IPS-18c (cell line): ENCODE measurements around the gene NPIPA5.
"Not testable (repeated sequence)": the region's sequence is repeated elsewhere in the genome, so short reads cannot be mapped to it uniquely, and the experiment has no call there.

ENCODE experiments used
- H3K4me3 ChIP-seq: 2 replicates; pipeline ENCODE4 v1.7.0; 2013; ENCODE audit warnings: low read depth, mild to moderate bottlenecking, low read length, moderate library complexity; ENCODE audit not compliant: insufficient read depth
- H3K9me3 ChIP-seq: one replicate; pipeline ENCODE4 v1.6.1; 2013; ENCODE audit warnings: mild to moderate bottlenecking, low read length, moderate library complexity; ENCODE audit not compliant: control insufficient read depth, insufficient read depth

NPIPA5 gene

GRCh38 chr16:15378194-15378593 is at the start of gene NPIPA5:
NPIPA5 (minus strand) TSS chr16:15378294; CDS start chr16:15378294, 0 bp downstream.
- not testable (repeated sequence) for H3K4me3 ChIP-seq

GRCh38 chr16:15427648-15428239 is 49.6 kb upstream of the NPIPA5 start:
- no peaks in the 10 kb centered on the region for H3K9me3 ChIP-seq
- H3K4me3 ChIP-seq = no peak overlapping the region

More at GRCh38 chr16:15378194-15378593, at the start of gene NPIPA5:
- not testable (repeated sequence) for H3K9me3 ChIP-seq

DNA sequence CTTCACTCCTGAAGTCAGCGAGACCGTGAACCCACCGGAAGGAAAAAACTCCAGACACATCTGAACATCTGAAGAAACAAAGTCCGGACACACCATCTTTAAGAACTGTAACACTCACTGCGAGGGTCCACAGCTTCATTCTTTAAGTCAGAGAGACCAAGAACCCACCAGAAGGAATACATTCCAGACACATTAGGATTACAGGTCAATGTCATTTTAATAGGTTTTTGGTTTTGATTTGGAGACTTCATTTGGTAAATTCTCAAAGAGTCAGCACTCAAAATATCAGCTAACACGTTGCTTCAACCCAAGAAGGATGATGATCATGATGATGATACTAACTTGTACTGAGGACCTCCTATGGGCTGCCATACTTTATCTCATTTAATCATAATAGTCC is 48.7 kb upstream of the NPIPA5 start:
- Histone ChIP-seq H3K4me3 (no peak overlapping the region), H3K9me3 (no peaks in the 10 kb centered on the region)

GRCh38 chr16:15425861-15426260 is 47.8 kb upstream of the NPIPA5 start:
- Histone ChIP-seq H3K9me3 (no peaks in the 10 kb centered on the region), H3K4me3 (no peak overlapping the region)

GRCh38 chr16:15422222-15422621 is 44.1 kb upstream of the NPIPA5 start:
- no peak overlapping the region for H3K4me3 ChIP-seq
- no peaks in the 10 kb centered on the region for H3K9me3 ChIP-seq

DNA sequence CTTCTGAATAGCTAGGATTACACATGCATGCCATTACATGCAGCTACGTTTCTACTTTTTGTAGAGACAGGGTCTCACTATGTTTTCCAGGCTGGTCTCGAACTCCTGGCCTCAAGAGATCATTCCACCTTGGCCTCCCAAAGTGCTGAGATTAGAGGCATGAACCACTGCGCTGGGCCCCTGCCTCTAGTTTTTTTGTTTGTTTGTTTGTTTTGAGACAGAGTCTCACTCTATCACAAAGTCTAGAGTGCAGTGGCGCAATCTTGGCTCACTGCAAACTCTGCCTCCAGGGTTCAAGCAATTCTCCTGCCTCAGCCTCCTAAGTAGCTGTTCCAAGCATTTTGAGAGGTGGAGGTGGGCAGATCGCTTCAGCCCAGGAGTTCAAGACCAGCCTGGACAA is 43.6 kb upstream of the NPIPA5 start:
- H3K9me3 ChIP-seq, H3K4me3 ChIP-seq: not testable (repeated sequence)

- Histone ChIP-seq H3K4me3 (no peak overlapping the region), H3K9me3 (no peaks in the 10 kb centered on the region)
Observed at GRCh38 chr16:15418206-15418605, 40.1 kb upstream of the NPIPA5 start.

DNA sequence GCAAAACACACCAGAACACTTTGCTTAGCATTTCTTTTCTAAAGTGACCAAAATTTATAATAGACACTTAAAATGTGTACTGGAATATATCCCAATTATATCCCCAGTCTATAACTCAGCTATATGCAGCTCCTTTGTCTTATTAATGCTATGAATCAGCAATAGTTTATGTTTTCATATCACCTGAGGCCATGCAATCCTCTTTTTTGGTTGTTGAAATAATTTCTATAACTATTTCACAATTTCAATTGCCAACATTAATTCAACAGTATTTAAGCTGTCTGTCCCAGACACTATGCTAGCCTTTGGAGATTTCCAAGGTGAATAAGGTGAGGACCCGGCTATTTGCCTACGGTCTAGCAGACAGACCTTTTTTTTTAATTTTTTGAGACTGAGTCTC is 39.1 kb upstream of the NPIPA5 start:
- no peaks in the 10 kb centered on the region for H3K9me3 ChIP-seq
- H3K4me3 ChIP-seq = no peak overlapping the region

- no peak overlapping the region for H3K4me3 ChIP-seq
- H3K9me3 ChIP-seq = no peaks in the 10 kb centered on the region
Observed at GRCh38 chr16:15415511-15415985, 37.5 kb upstream of the NPIPA5 start.

DNA sequence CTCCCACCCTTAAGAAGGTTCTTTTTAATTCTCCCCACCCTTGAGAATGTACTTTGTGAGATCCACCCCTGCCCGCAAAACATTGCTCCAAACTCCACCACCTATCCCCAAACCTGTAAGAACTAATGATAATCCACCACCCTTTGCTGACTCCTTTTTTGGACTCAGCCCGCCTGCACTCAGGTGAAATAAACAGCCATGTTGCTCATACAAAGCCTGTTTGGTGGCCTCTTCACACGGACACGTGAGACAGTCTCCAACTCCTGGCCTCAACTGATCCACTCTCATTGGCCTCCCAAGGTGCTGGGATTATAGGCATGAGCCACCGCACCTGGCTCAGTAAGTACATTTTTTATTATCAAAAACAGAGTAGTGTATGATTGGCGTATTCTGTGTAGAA is 31.4 kb upstream of the NPIPA5 start:
- not testable (repeated sequence) for H3K4me3 ChIP-seq, H3K9me3 ChIP-seq

- H3K4me3 ChIP-seq, H3K9me3 ChIP-seq: not testable (repeated sequence)
Observed at GRCh38 chr16:15407756-15408155, 29.7 kb upstream of the NPIPA5 start.

- Histone ChIP-seq H3K9me3 (peaks cover 4% of the 10 kb centered on the region), H3K4me3 (no peak overlapping the region)
Observed at GRCh38 chr16:15404792-15405191, 26.7 kb upstream of the NPIPA5 start.

GRCh38 chr16:15404091-15404490 is 26.0 kb upstream of the NPIPA5 start:
- H3K9me3 ChIP-seq, H3K4me3 ChIP-seq: not testable (repeated sequence)

- Histone ChIP-seq H3K9me3 (peaks cover under 1% of the 10 kb centered on the region), H3K4me3 (no peak overlapping the region)
Observed at GRCh38 chr16:15403392-15403995, 25.4 kb upstream of the NPIPA5 start.

- Histone ChIP-seq H3K9me3 (no peaks in the 10 kb centered on the region), H3K4me3 (no peak overlapping the region)
Observed at GRCh38 chr16:15401972-15402371, 23.9 kb upstream of the NPIPA5 start.

DNA sequence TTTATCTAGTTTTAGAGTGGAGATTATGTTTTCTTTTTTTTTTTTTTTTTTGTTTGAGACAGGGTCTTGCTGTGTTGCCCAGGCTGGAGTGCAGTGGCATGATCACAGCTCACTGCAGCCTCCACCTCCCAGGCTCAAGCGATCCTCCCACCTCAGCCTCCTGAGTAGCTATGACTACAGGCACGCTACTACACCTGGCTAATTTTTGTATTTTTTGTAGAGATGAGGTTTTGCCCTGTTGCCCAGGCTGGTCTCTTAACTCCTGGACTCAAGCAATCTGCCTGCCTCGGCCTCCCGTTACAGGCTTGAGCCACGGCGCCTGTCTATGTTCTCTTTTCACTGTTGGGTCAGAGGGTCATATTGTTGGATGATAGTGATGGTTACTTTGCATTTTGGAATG is 22.2 kb upstream of the NPIPA5 start:
- not testable (repeated sequence) for H3K4me3 ChIP-seq, H3K9me3 ChIP-seq

DNA sequence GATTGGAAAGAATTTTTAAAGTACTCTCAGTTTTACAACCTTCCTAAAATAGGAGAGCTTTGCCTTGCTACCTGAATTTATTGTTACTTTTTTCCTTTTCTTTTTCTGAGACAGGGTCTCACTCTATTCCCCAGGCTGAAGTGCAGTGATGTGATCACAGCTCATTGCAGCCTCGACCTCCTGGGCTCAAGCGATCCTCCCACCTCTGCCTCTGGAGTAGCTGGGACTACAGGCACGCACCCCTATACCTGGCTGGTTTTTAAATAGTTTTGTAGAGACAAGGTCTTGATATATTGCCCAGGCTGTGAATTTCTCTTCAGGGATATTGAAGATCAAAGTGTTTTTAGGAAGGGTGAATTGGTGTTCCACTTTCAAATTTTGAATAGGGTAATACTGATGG is 21.2 kb upstream of the NPIPA5 start:
- H3K9me3 ChIP-seq = no peaks in the 10 kb centered on the region
- H3K4me3 ChIP-seq = no peak overlapping the region

DNA sequence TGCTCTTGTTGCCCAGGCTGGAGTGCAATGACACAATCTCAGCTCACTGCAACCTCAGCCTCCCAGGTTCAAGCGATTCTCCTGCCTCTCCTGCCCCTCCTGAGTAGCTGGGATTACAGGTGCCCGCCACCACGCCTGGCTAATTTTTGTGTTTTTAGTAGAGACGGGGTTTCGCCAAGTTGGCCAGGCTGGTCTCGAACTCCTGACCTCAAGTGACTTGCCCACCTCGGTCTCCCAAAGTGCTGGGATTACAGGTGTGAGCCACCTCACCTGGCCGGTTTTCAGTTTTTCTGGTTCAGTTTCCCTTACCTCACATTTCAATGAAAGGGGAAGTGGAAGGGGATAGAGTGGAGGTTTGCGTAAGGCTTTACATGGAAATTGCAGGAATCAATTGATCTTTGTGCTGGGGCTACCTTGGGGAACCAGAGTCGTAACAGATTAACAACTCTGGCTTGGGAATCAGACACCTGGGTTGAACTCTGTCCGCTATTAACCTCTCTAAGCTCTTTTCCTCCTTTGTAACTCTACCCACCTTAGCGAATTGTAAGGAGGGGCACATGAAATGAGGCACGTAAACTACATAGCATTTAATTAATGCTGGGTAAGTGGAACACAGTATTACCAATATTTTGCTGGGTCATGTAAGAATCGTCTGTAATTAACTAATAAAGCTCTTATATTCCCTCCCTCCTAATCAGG is 20.7 kb upstream of the NPIPA5 start:
- no peak overlapping the region for H3K4me3 ChIP-seq
- no peaks in the 10 kb centered on the region for H3K9me3 ChIP-seq
